Measurements from ENCODE around the gene NBPF1. TPM values are rescaled to one million over a fixed set of nuclear protein-coding genes. Genes with fewer than 3 reads are reported as not detected.
"Not testable (repeated sequence)": the region's sequence is repeated elsewhere in the genome, so short reads cannot be mapped to it uniquely, and the experiment has no call there.

NBPF1 gene
- total and polyA plus RNA-seq, 2 donors (not counting 3 experiments of a cell fraction or from before 2014, with no cell fraction given): 23.0 to 58.4 TPM

- ChIA-PET POLR2A (no interaction called here), CTCF (interaction anchor here (1.4 kb wide), 1 partner anchor 323 kb away, joined by 5 read pairs; no protein-coding TSS in a partner anchor)
- H4K20me1 ChIP-seq (replicated peaks; ENCODE audit: control insufficient read depth, extremely low read depth, insufficient read depth, low read length): no peaks in the 10 kb centered on the region
- no peaks in the 10 kb centered on the region for H3K9me1 ChIP-seq (replicated peaks; ENCODE audit: control insufficient read depth, extremely low read depth, insufficient read depth, low read length)
- H3K36me3 ChIP-seq (ENCODE audit: control insufficient read depth in 2 of 2, extremely low read depth in 1 of 2, insufficient read depth in 2 of 2, low read length in 2 of 2): peaks cover 11 to 64% of the 10 kb centered on the region in 2 experiments
- no peak for DNase-seq (ENCODE audit: low read depth, low spot score)
- no peak overlapping the region for H3K27ac ChIP-seq (ENCODE audit: insufficient read depth, low read depth, low read length)
- no peak overlapping the region for H2AFZ ChIP-seq (ENCODE audit: low read depth, low read length)
- H3K27me3 ChIP-seq (ENCODE audit: control insufficient read depth in 2 of 2, insufficient read depth in 2 of 2, low read length in 2 of 2): no peaks in the 10 kb centered on the region
- intact Hi-C loops (cut with micrococcal nuclease) (no loop called here), dilution Hi-C loops (cut with MboI; ENCODE audit: extremely low pct_ligation_motif_present, low sequenced_read_pairs) (no loop called here)
- H3K9me3 ChIP-seq (replicated peaks; ENCODE audit: control insufficient read depth, insufficient read depth, low read length): no peaks in the 10 kb centered on the region
- H3K4me1 ChIP-seq (ENCODE audit: control insufficient read depth, extremely low read depth, insufficient read depth, low read length): no peaks in the 10 kb centered on the region
- peak; percentile 75 for FAIRE-seq
- H3K9ac ChIP-seq (replicated peaks; ENCODE audit: extremely low read depth, insufficient read depth, low read length): no peak overlapping the region
- BruUV-seq (replicated peaks): no TSS peak
- H3K79me2 ChIP-seq (ENCODE audit: control insufficient read depth, insufficient read depth, low read length): no peaks in the 10 kb centered on the region
- H3K4me3 ChIP-seq (replicated peaks in 1 of 3; ENCODE audit: insufficient read depth in 1 of 3, low read depth in 1 of 3, low read length in 3 of 3): no peak overlapping the region
- TF ChIP-seq MAX (IDR thresholded peaks at IDR 0.05; ENCODE audit: insufficient read depth, insufficient read length) (no peak), POLR2AphosphoS5 (IDR thresholded peaks at IDR 0.05; ENCODE audit: insufficient read depth, low read depth, low read length) (no peak), CTCF (IDR thresholded peaks at IDR 0.05; ENCODE audit: extremely low read depth in 1 of 2, insufficient read depth in 1 of 2, low read depth in 1 of 2, low read length in 2 of 2) (no peak), GATA2 (IDR thresholded peaks at IDR 0.05; ENCODE audit: insufficient read depth, insufficient read length, low read depth, low read length) (no peak), FOS (IDR thresholded peaks at IDR 0.05; ENCODE audit: borderline replicate concordance, insufficient read depth, low read length) (no peak), JUN (IDR thresholded peaks at IDR 0.05; ENCODE audit: borderline replicate concordance, insufficient read depth, insufficient read length, low read depth) (no peak), MYC (IDR thresholded peaks at IDR 0.05; ENCODE audit: low read depth, low read length) (no peak), EZH2 (IDR thresholded peaks at IDR 0.05; ENCODE audit: borderline replicate concordance, low read depth, low read length, severe bottlenecking) (no peak), POLR2A (IDR thresholded peaks at IDR 0.05; ENCODE audit: low read depth, low read length) (no peak)
- H3K4me2 ChIP-seq (ENCODE audit: insufficient read depth, low read length): no peak overlapping the region
Observed at GRCh38 chr1:16628361-16629111, 15.2 kb upstream of the NBPF1 start.

- intact Hi-C loops (cut with micrococcal nuclease); H3K9ac ChIP-seq (replicated peaks; ENCODE audit: extremely low read depth, insufficient read depth, low read length); H2AFZ ChIP-seq (ENCODE audit: low read depth, low read length); dilution Hi-C loops (cut with MboI; ENCODE audit: extremely low pct_ligation_motif_present, low sequenced_read_pairs); H4K20me1 ChIP-seq (replicated peaks; ENCODE audit: control insufficient read depth, extremely low read depth, insufficient read depth, low read length); H3K27me3 ChIP-seq (ENCODE audit: control insufficient read depth in 2 of 2, insufficient read depth in 2 of 2, low read length in 2 of 2); POLR2A ChIA-PET; H3K9me3 ChIP-seq (replicated peaks; ENCODE audit: control insufficient read depth, insufficient read depth, low read length); H3K4me2 ChIP-seq (ENCODE audit: insufficient read depth, low read length); H3K4me1 ChIP-seq (ENCODE audit: control insufficient read depth, extremely low read depth, insufficient read depth, low read length); H3K79me2 ChIP-seq (ENCODE audit: control insufficient read depth, insufficient read depth, low read length); H3K9me1 ChIP-seq (replicated peaks; ENCODE audit: control insufficient read depth, extremely low read depth, insufficient read depth, low read length); BruUV-seq (replicated peaks); H3K27ac ChIP-seq (ENCODE audit: insufficient read depth, low read depth, low read length); DNase-seq (ENCODE audit: low read depth, low spot score); H3K4me3 ChIP-seq (replicated peaks in 1 of 3; ENCODE audit: insufficient read depth in 1 of 3, low read depth in 1 of 3, low read length in 3 of 3); FAIRE-seq: not testable (repeated sequence)
- CTCF ChIA-PET: interaction anchor here (0.6 to 3.5 kb wide), 4 partner anchors 9 to 325 kb away, joined by 4 to 11 read pairs (median 6); no protein-coding TSS in a partner anchor
- H3K36me3 ChIP-seq (ENCODE audit: control insufficient read depth in 2 of 2, extremely low read depth in 1 of 2, insufficient read depth in 2 of 2, low read length in 2 of 2): peaks cover 11 to 53% of the 10 kb centered on the region in 2 experiments
Observed at GRCh38 chr1:16626409-16626983, 13.1 kb upstream of the NBPF1 start.
